Ovary (tissue), 9 donors: ENCODE measurements around the gene TTC7B. TPM values are rescaled to one million over a fixed set of nuclear protein-coding genes. Genes with fewer than 3 reads are reported as not detected.

Source experiments
- DNase-seq, 5 donors: peaks; one replicate each; pipeline ENCODE4 v3.0.0-alpha.2; 2019 to 2020
- H3K27ac ChIP-seq, 2 donors: fragments of 200-600 bp; one replicate each; pipeline versions ENCODE4 v1.5.1 to v1.8.0; 2019 to 2022
- H3K27me3 ChIP-seq: fragments of 200-600 bp; one replicate; pipeline ENCODE4 v1.8.0; 2022
- H3K36me3 ChIP-seq: fragments of 200-600 bp; sonication (generic); one replicate; pipeline ENCODE4 v1.5.1; 2019
- H3K4me1 ChIP-seq: one replicate; pipeline ENCODE4 v1.8.1; 2013; ENCODE audit warnings: mild to moderate bottlenecking, moderate library complexity; ENCODE audit not compliant: insufficient read depth
- H3K4me3 ChIP-seq: fragments of 200-600 bp; sonication (generic); one replicate; pipeline ENCODE4 v1.5.1; 2017
- H3K9me3 ChIP-seq, 2 donors: fragments of 200-600 bp in 1 of 2; sonication (generic) in 1 of 2; one replicate each; pipeline versions ENCODE4 v1.5.1 to v1.8.1; 2013 to 2019; ENCODE audit warnings: mild to moderate bottlenecking in 1 of 2, moderate library complexity in 1 of 2
- EP300 ChIP-seq: sonication (generic); formaldehyde crosslinking; IDR thresholded peaks from one replicate; pipeline ENCODE4 v1.6.1; 2017; ENCODE audit warnings: antibody characterized with exemption
- POLR2A ChIP-seq: fragments of 450-650 bp; IDR thresholded peaks from one replicate; pipeline ENCODE4 v1.6.1; 2017; ENCODE audit warnings: antibody characterized with exemption, mild to moderate bottlenecking, moderate library complexity
- WGBS, 3 donors: extraction: QIAGEN DNeasy Blood & Tissue Kit in 1 of 3; methylation state at CpG; one replicate each; pipeline versions ENCODE4 v1.1.5 to v1.1.7; 2013 to 2017; 5-methylcytosine and 5-hydroxymethylcytosine counted together
- intact Hi-C, 4 donors: fragments of 100-400 bp; cut with DNase I; formaldehyde crosslinking; loops; one replicate each; pipeline versions ENCODE4 v1.11.0 to v1.15.1; 2022 to 2023
- polyA plus RNA-seq, 2 donors: library from polyadenylated mRNA; stranded (reverse); fragments of 200-250 nt in 1 of 2; fragments of 350-450 nt in 1 of 2; fragmentation: Illumina TruSeq in 1 of 2; extraction: RNeasy Lipid Tissue Mini Kit (QIAGEN cat#74804) in 1 of 2; gene quantifications; one replicate each; pipeline ENCODE4 v1.2.3, GENCODE V29; 2013 to 2014
- total RNA-seq, 7 donors: library from RNA; depleted of rRNA in 2 of 7; stranded (reverse); fragments of >200 nt in 2 of 7; fragmentation: NEBNext Ultra II Directional in 3 of 7; extraction: Animal tissue kit (Norgen Biotek cat#: 25700) in 3 of 7; gene quantifications; one replicate each; pipeline versions ENCODE4 v1.1.0 to v1.2.4, GENCODE V29; 2016 to 2023
- TF ChIP-seq, protein P1 (sequence below), 3 donors: fragments of 450-650 bp in 2 of 3; fragments of 200-600 bp in 1 of 3; IDR thresholded peaks; one replicate each; pipeline versions ENCODE4 v1.5.1 to v1.8.0; 2016 to 2022; ENCODE audit warnings: antibody characterized with exemption in 3 of 3, mild to moderate bottlenecking in 1 of 3
- donor health status: DM: no; HTN: no; CAD: no; lungs with moderate emphysema.
- donor health status: DM: no; HTN: no; CAD: no.
- donor health status: Bipolar disorder and iron deficiency.
- donor health status: DM: yes; HTN: yes; CAD: no.
- donor health status: DM: no; HTN: no; CAD: no.
- donor health status: DM: yes; HTN: yes; CAD: no.

Gene TTC7B
- total and polyA plus RNA-seq, 9 donors: 18.2 to 39.5 (median 34.2) TPM

DNA sequence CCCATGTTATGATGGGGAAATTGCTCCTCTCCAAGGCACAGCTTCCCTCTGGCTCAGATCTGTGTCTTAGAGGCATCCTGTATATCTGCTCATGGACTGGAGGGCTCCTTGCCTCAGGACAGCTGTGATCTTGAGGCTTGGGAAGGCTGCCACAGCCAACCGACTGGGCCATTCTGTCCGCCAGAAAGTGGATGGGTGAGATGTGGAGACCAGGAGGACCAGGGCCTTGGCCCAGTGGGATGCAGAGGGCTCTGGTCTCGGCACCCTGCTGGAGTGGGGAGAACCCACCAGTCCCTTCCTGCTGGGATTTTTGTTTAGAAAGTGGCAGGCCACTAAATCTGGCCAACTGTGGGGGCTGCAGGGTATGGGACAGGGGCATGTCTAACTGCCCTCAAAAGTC, 270.8 kb downstream of the TTC7B start:
- intact Hi-C loops: no loop called here
- H3K27ac ChIP-seq: no peak overlapping the region
- H3K4me3 ChIP-seq: no peak overlapping the region
- H3K36me3 ChIP-seq: no peaks in the 10 kb centered on the region
- DNase-seq: peak in 1 of 5 donors; percentile 13
- H3K27me3 ChIP-seq: no peaks in the 10 kb centered on the region
- peaks cover 10% of the 10 kb centered on the region for H3K4me1 ChIP-seq
- H3K9me3 ChIP-seq: no peaks in the 10 kb centered on the region
- 85 to 98% (median 94%) methylated on average over 3 of the region's 3 CpGs for WGBS, 3 donors
- TF ChIP-seq, protein P1, sequence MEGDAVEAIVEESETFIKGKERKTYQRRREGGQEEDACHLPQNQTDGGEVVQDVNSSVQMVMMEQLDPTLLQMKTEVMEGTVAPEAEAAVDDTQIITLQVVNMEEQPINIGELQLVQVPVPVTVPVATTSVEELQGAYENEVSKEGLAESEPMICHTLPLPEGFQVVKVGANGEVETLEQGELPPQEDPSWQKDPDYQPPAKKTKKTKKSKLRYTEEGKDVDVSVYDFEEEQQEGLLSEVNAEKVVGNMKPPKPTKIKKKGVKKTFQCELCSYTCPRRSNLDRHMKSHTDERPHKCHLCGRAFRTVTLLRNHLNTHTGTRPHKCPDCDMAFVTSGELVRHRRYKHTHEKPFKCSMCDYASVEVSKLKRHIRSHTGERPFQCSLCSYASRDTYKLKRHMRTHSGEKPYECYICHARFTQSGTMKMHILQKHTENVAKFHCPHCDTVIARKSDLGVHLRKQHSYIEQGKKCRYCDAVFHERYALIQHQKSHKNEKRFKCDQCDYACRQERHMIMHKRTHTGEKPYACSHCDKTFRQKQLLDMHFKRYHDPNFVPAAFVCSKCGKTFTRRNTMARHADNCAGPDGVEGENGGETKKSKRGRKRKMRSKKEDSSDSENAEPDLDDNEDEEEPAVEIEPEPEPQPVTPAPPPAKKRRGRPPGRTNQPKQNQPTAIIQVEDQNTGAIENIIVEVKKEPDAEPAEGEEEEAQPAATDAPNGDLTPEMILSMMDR (IDR thresholded peaks at IDR 0.05): no peak
- TF ChIP-seq POLR2A (no peak), EP300 (no peak)

- Histone ChIP-seq H3K36me3 (no peaks in the 10 kb centered on the region), H3K4me3 (no peak overlapping the region), H3K27me3 (no peaks in the 10 kb centered on the region), H3K4me1 (peaks cover 10% of the 10 kb centered on the region), H3K9me3 (no peaks in the 10 kb centered on the region), H3K27ac (no peak overlapping the region)
- TF ChIP-seq POLR2A (no peak), EP300 (no peak)
- TF ChIP-seq, protein P1 (IDR thresholded peaks at IDR 0.05): no peak
- intact Hi-C loops: no loop called here
- peak in 1 of 5 donors; percentile 12 for DNase-seq
- 92 to 94% (median 92%) methylated on average over 8 of the region's 8 CpGs for WGBS, 3 donors
Observed at GRCh38 chr14:90544971-90545370, 271.3 kb downstream of the TTC7B start.

GRCh38 chr14:90544566-90544965, 271.7 kb downstream of the TTC7B start:
- Histone ChIP-seq H3K27ac (no peak overlapping the region), H3K4me3 (no peak overlapping the region), H3K4me1 (peaks cover 10% of the 10 kb centered on the region), H3K27me3 (no peaks in the 10 kb centered on the region), H3K9me3 (no peaks in the 10 kb centered on the region), H3K36me3 (no peaks in the 10 kb centered on the region)
- peak in 1 of 5 donors; percentile 8 for DNase-seq
- 95 to 97% (median 96%) methylated on average over 9 of the region's 9 CpGs for WGBS, 3 donors
- TF ChIP-seq, protein P1 (IDR thresholded peaks at IDR 0.05): no peak
- TF ChIP-seq POLR2A (no peak), EP300 (no peak)
- intact Hi-C loops: no loop called here

GRCh38 chr14:90543876-90544275, 272.4 kb downstream of the TTC7B start:
- TF ChIP-seq EP300: no peak
- no peak for TF ChIP-seq POLR2A
- TF ChIP-seq, protein P1 (IDR thresholded peaks at IDR 0.05): no peak
- Histone ChIP-seq H3K27me3 (no peaks in the 10 kb centered on the region), H3K4me1 (peaks cover 10% of the 10 kb centered on the region), H3K4me3 (no peak overlapping the region), H3K36me3 (no peaks in the 10 kb centered on the region), H3K9me3 (no peaks in the 10 kb centered on the region), H3K27ac (no peak overlapping the region)
- intact Hi-C loops: no loop called here
- 90 to 94% (median 93%) methylated on average over 6 of the region's 6 CpGs for WGBS, 3 donors
- DNase-seq: peak in 1 of 5 donors; percentile 8
